HG03520 (cell line): Measurements from ENCODE around the gene NEK10.
"Not testable (repeated sequence)": the region's sequence is repeated elsewhere in the genome, so short reads cannot be mapped to it uniquely, and the experiment has no call there.

Source experiments
- ATAC-seq: cut with Tn5 transposase; IDR thresholded peaks from one replicate; pipeline ENCODE4 v1.9.1; 2021; ENCODE audit warnings: mild to moderate bottlenecking, moderate library complexity; ENCODE audit not compliant: unreplicated experiment

The NEK10 gene

DNA sequence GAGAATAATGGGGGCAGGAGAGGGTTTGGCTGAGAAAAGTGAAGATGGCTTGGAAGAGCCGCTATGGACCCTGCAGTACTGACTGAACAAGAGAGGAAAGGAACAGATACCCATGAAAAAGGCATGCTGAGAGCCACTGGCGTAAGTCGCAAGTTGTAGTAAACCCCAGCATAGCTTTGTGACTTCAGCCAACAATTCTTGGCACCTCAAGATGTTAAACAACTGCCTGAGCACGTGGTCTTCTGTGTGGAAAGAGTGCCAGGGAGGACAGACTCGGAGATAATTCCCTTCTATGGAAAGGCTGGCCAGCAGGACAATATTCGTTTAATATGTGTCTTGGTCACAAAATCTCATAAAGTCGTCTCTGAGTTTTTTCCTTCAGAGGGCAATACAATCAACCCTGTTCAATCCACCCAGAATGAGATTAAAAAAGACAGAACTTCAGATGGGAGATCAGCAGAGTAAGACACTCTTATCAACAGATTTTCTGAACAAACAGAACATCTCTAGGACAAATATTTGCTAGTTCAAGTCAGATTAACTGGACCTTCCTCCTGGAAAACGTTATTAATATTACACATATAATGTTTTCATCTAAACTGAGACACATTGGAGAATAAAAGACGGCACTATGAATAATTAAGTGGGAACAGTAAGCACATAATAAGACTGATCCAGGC lies 49.2 kb downstream of the NEK10 start:
- no peak for ATAC-seq

DNA sequence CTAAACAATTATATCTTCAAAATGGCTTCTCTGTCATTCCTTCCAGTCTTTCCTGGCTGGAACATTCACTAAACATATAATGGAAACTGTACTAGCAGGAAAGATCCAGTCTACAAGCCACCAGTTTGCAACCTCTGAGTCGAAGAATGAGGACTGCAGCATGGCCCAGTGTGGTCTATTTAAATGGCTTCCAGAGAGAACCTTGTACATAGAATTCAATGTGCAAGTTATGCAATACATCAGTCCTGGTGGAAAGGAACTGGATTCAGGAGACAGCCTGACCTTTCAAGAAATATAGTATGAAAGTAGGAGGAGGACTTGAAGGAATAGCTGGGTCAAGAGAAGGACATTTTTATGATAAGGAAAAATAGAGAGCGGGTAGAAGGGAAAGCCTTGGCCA lies 49.9 kb downstream of the NEK10 start:
- no peak for ATAC-seq

- no peak for ATAC-seq
Observed at GRCh38 chr3:27317096-27317495, 52.1 kb downstream of the NEK10 start.

GRCh38 chr3:27315003-27315402 lies 54.2 kb downstream of the NEK10 start:
- no peak for ATAC-seq

- ATAC-seq = peak; percentile 93
Observed at GRCh38 chr3:27312044-27312668, 57.0 kb downstream of the NEK10 start.

- no peak for ATAC-seq
Observed at GRCh38 chr3:27311400-27311799, 57.8 kb downstream of the NEK10 start.

DNA sequence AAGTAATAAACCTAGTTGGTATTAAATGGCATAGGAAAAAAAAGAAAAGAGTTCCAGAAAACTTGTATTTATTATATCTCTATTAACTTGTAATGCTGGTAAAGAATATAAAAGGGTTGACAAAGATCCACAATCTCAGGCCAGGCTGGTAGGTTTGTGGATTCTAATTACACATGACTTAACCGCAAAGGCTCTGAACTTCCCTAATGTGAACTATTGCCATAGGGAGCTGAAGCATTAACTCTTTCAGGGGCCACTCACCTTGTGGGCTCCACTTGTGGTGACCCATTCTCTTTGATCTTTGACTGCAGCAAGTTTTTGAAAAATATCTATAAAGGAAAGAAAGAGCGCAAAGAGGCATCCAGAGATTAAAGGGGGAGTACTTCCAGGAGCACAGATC lies 58.5 kb downstream of the NEK10 start:
- ATAC-seq = no peak

DNA sequence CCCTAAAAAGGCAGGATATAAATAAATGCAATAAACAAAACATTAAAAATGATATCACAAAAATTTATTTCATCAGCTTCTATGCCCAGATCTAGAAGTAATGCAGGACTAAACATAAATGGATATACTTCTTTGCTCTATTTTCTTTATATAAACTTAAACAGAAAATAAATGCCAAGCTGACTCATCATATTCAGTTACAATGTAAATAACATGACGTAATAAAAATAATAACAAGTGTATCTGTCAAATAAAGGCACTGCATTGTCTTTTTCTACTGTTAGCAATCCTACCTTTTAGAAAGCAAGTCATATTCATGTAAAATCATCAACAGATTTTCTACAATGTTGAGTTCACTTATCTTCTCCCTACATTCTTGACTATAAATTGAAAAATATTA lies 61.6 kb downstream of the NEK10 start:
- ATAC-seq = no peak

DNA sequence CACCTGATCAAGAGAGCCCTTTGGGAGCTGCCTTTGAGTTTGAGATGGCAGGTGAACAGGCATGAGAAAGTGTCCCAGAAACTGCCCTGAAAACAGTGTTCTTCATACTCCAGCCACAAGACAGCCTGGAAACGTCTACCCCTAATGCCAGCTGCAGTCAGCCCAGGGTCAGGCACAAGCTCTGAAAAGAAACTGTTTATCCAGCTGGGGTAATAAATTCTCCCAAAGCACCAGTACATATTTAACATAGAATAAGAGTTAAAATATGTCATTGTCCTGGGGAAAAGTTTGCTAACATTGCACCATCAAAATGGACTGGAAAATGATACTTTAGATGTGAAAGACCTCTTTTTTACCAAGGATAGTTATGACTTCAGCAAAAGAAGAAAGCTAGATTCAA lies 66.3 kb downstream of the NEK10 start:
- ATAC-seq = no peak

- not testable (repeated sequence) for ATAC-seq
Observed at GRCh38 chr3:27298981-27299380, 70.2 kb downstream of the NEK10 start.

- ATAC-seq = no peak
Observed at GRCh38 chr3:27293939-27294338, 75.2 kb downstream of the NEK10 start.

DNA sequence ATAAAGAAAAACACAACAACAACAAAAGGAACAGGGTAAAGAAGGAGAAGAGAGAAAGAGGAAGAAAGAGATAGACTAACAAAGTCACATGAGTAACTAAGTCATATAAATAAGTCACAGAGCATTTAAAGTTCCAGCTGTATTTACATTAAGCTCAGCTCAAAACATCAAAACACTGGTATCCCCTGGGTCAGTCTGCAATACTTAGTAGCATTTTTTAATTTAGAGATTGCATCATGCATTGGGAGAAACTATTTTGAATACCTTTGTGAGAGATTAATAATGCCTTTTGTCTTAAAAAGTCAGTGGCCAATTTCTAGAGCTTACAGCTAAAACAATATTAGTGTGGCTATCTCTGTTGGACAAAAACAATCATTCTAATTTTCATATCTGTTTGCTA lies 78.4 kb downstream of the NEK10 start:
- no peak for ATAC-seq

GRCh38 chr3:27289769-27290413 lies 79.3 kb downstream of the NEK10 start:
- ATAC-seq = no peak

GRCh38 chr3:27287052-27287451 lies 82.1 kb downstream of the NEK10 start:
- ATAC-seq = no peak

DNA sequence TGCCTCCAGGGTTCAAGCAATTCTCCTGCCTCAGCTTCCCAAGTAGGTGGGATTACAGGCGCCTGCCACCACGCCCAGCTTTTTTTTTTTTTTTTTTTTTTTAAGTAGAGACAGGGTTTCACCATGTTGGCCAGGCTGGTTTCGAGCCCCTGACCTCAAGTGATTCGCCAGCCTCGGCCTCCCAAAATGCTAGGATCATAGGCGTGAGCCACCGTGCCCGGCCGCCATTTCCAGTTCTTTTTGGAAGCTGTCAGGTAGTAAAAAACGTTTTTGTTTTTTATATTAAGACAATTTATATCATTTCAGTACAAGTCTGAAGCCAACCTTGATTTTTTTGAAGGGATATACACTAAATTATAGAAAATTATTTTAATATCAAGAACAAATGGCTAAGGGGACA lies 82.7 kb downstream of the NEK10 start:
- ATAC-seq = not testable (repeated sequence)

DNA sequence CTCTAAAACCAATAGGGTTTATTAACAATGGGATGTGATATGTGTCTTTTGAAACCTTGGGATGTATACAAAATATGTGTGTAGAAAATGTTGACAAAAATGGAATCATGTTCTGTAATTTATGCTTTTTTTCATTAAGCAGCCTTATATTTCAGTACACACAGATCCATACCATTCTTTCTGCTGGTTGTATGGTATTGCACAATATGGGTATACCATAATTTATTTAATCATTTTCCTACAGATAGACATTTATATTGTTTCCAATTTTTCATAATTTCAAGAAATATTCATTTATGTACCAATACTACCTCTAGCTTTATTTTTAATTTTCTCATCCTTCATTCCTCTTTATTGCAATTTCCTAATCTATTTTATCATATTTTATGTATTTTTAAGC lies 83.5 kb downstream of the NEK10 start:
- no peak for ATAC-seq

GRCh38 chr3:27281671-27282150 lies 87.5 kb downstream of the NEK10 start:
- ATAC-seq = no peak

GRCh38 chr3:27279123-27279522 lies 90.1 kb downstream of the NEK10 start:
- ATAC-seq = no peak

- ATAC-seq = no peak
Observed at GRCh38 chr3:27278383-27279055, 90.7 kb downstream of the NEK10 start.

- ATAC-seq = no peak
Observed at GRCh38 chr3:27275441-27275990, 93.7 kb downstream of the NEK10 start.

GRCh38 chr3:27271890-27272289 lies 97.3 kb downstream of the NEK10 start:
- ATAC-seq = no peak
